Ecto neural progenitor cell (in vitro differentiated cells): ENCODE results near the gene YKT6.
"Not testable (repeated sequence)": the region's sequence is repeated elsewhere in the genome, so short reads cannot be mapped to it uniquely, and the experiment has no call there.

Experiments
- DNase-seq: peaks from one replicate; pipeline ENCODE4 v3.0.0-alpha.2; 2018; ENCODE audit warnings: low spot score

Gene YKT6

GRCh38 chr7:44200699-44201461, at the start of gene YKT6:
Gene YKT6, plus strand, starts transcription at chr7:44200978. Its CDS starts 158 bp downstream, at chr7:44201136.
- peak; percentile 91 for DNase-seq

GRCh38 chr7:44151956-44152355, 48.8 kb upstream of the YKT6 start:
- peak; percentile 27 for DNase-seq

GRCh38 chr7:44152971-44153947, 47.5 kb upstream of the YKT6 start:
- no peak for DNase-seq

- no peak for DNase-seq
These were observed 46.8 kb upstream of the YKT6 start for GRCh38 chr7:44153948-44154335.

GRCh38 chr7:44154703-44155102, 46.1 kb upstream of the YKT6 start:
- DNase-seq = no peak

GRCh38 chr7:44155191-44156185, 45.3 kb upstream of the YKT6 start:
- no peak for DNase-seq

- DNase-seq = no peak
These were observed 44.2 kb upstream of the YKT6 start for GRCh38 chr7:44156453-44157010.

- DNase-seq = no peak
These were observed 43.4 kb upstream of the YKT6 start for GRCh38 chr7:44157116-44158080.

- DNase-seq = no peak
These were observed 42.5 kb upstream of the YKT6 start for GRCh38 chr7:44158096-44158872.

- DNase-seq = no peak
These were observed 41.7 kb upstream of the YKT6 start for GRCh38 chr7:44158873-44159631.

GRCh38 chr7:44159824-44160630, 40.8 kb upstream of the YKT6 start:
- no peak for DNase-seq

GRCh38 chr7:44161371-44161770, 39.4 kb upstream of the YKT6 start:
- no peak for DNase-seq

GRCh38 chr7:44162179-44162578, 38.6 kb upstream of the YKT6 start:
- DNase-seq = no peak

GRCh38 chr7:44162785-44163395, 37.9 kb upstream of the YKT6 start:
- no peak for DNase-seq

- DNase-seq = no peak
These were observed 37.2 kb upstream of the YKT6 start for GRCh38 chr7:44163591-44163990.

GRCh38 chr7:44167920-44168319, 32.9 kb upstream of the YKT6 start:
- no peak for DNase-seq

GRCh38 chr7:44171901-44172300, 28.9 kb upstream of the YKT6 start:
- not testable (repeated sequence) for DNase-seq
